Neural cell (in vitro differentiated cells): Measurements from ENCODE around the gene CLDN6. TPM values are rescaled to one million over a fixed set of nuclear protein-coding genes. Genes with fewer than 3 reads are reported as not detected.
A peak's percentile ranks its signal among the peaks of the same experiment; 100 is the strongest.

ENCODE experiments used
- H2AFZ ChIP-seq: fragments of 200-600, 300-800 bp; sonication (generic), shearing (Covaris generic); 2 replicates; pipeline ENCODE4 v1.6.0; 2014; ENCODE audit warnings: low read depth, mild to moderate bottlenecking, antibody characterized with exemption, low read length, moderate library complexity
- H3F3A ChIP-seq: fragments of 200-600 bp; shearing (Covaris generic); 2 replicates; pipeline ENCODE4 v1.6.1; 2016; ENCODE audit warnings: mild to moderate bottlenecking, moderate library complexity, mixed read lengths, antibody characterized with exemption, low read length; ENCODE audit not compliant: insufficient read depth, poor library complexity, severe bottlenecking
- H3K27ac ChIP-seq: fragments of 200-600, 300-800 bp; sonication (generic), shearing (Covaris generic); 2 replicates; pipeline ENCODE4 v1.5.1; 2014; ENCODE audit warnings: mild to moderate bottlenecking, low read length, moderate library complexity
- H3K27me3 ChIP-seq: fragments of 300-800, 200-600 bp; sonication (generic), shearing (Covaris generic); 2 replicates; pipeline ENCODE4 v1.6.0; 2014; ENCODE audit warnings: mild to moderate bottlenecking, low read depth, low read length, moderate library complexity; ENCODE audit not compliant: insufficient read depth
- H3K36me3 ChIP-seq: fragments of 300-800, 200-600 bp; sonication (generic), shearing (Covaris generic); 2 replicates; pipeline ENCODE4 v1.5.1; 2014; ENCODE audit warnings: mild to moderate bottlenecking, antibody characterized with exemption, low read length, moderate library complexity; ENCODE audit not compliant: insufficient read depth
- H3K4me2 ChIP-seq: fragments of 300-800, 200-600 bp; sonication (generic), shearing (Covaris generic); 2 replicates; pipeline ENCODE4 v1.6.0; 2014; ENCODE audit warnings: mild to moderate bottlenecking, low read length
- H3K4me3 ChIP-seq: fragments of 300-800, 200-600 bp; sonication (generic), shearing (Covaris generic); 2 replicates; pipeline ENCODE4 v1.5.1; 2014; ENCODE audit warnings: mild to moderate bottlenecking, low read length, moderate library complexity
- H3K79me2 ChIP-seq: fragments of 200-600 bp; shearing (Covaris generic); replicated peaks from 2 replicates; pipeline ENCODE4 v1.6.0; 2014; ENCODE audit warnings: mild to moderate bottlenecking, low read length, moderate library complexity; ENCODE audit not compliant: insufficient read depth
- H3K9ac ChIP-seq: fragments of 300-800, 200-600 bp; sonication (generic), shearing (Covaris generic); 2 replicates; pipeline ENCODE4 v1.6.1; 2016; ENCODE audit warnings: mild to moderate bottlenecking, low read length, mixed read lengths
- H3K9me2 ChIP-seq: fragments of 200-600 bp; shearing (Covaris generic); 2 replicates; pipeline ENCODE4 v1.6.1; 2016; ENCODE audit warnings: mild to moderate bottlenecking, low read length, mixed read lengths; ENCODE audit not compliant: insufficient read depth
- H3K9me3 ChIP-seq: fragments of 200-600, 300-800 bp; sonication (generic), shearing (Covaris generic); 2 replicates; pipeline ENCODE4 v1.6.1; 2016; ENCODE audit warnings: mild to moderate bottlenecking, mixed run types, low read length, moderate library complexity, mixed read lengths
- H4K20me1 ChIP-seq: fragments of 200-600 bp; shearing (Covaris generic); 2 replicates; pipeline ENCODE4 v1.6.1; 2016; ENCODE audit warnings: mild to moderate bottlenecking, mixed run types; ENCODE audit not compliant: insufficient read depth
- CTCF ChIP-seq: fragments of 450-650 bp; IDR thresholded peaks from 2 replicates; pipeline ENCODE4 v1.5.1; 2014; ENCODE audit warnings: antibody characterized with exemption, mild to moderate bottlenecking, moderate library complexity; ENCODE audit not compliant: poor library complexity, severe bottlenecking
- EP300 ChIP-seq: fragments of 450-650 bp; conservative IDR thresholded peaks from 2 replicates; pipeline ENCODE4 v1.6.1; 2014; ENCODE audit warnings: antibody characterized with exemption, mild to moderate bottlenecking, moderate library complexity; ENCODE audit not compliant: poor library complexity, severe bottlenecking
- EZH2 ChIP-seq: fragments of 200-600, 300-800 bp; shearing (Covaris generic), sonication (generic); IDR thresholded peaks from 2 replicates; pipeline ENCODE4 v1.6.1; 2014; ENCODE audit warnings: antibody characterized with exemption, low read length, borderline replicate concordance, mild to moderate bottlenecking; ENCODE audit not compliant: insufficient read depth, poor library complexity, severe bottlenecking
- MXI1 ChIP-seq: fragments of 450-650 bp; conservative IDR thresholded peaks from 2 replicates; pipeline ENCODE4 v1.6.1; 2014; ENCODE audit warnings: antibody characterized with exemption, mild to moderate bottlenecking; ENCODE audit not compliant: poor library complexity, severe bottlenecking
- POLR2AphosphoS5 ChIP-seq: IDR thresholded peaks from 2 replicates; pipeline ENCODE4 v1.6.1; 2012
- RAD21 ChIP-seq: fragments of 450-650 bp; conservative IDR thresholded peaks from 2 replicates; pipeline ENCODE4 v1.6.1; 2014; ENCODE audit warnings: antibody characterized with exemption, mild to moderate bottlenecking, moderate library complexity
- SMC3 ChIP-seq: fragments of 450-650 bp; conservative IDR thresholded peaks from 2 replicates; pipeline ENCODE4 v1.6.1; 2014; ENCODE audit warnings: antibody characterized with exemption, mild to moderate bottlenecking, moderate library complexity; ENCODE audit not compliant: poor library complexity
- TAF1 ChIP-seq: IDR thresholded peaks from 2 replicates; pipeline ENCODE4 v1.6.1; 2012; ENCODE audit warnings: low read depth
- polyA plus RNA-seq: library from polyadenylated mRNA; depleted of rRNA; stranded (reverse); fragments of >200 nt; gene quantifications from 2 replicates; pipeline ENCODE4 v1.2.3, GENCODE V29; 2014
- TF ChIP-seq, protein P1 (sequence below): IDR thresholded peaks from 2 replicates; pipeline ENCODE4 v1.6.1; 2012; ENCODE audit warnings: borderline replicate concordance

The CLDN6 gene
- polyA plus RNA-seq, 1 donor from 2014 or later: not detected

- Histone ChIP-seq H4K20me1 (no peaks in the 10 kb centered on the region), H3K9me3 (no peaks in the 10 kb centered on the region), H3K27ac (peak within 1 kb of the TSS; percentile 31), H3K79me2 (no peaks in the 10 kb centered on the region), H3K4me3 (peak within 1 kb of the TSS; percentile 98), H2AFZ (no peak within 1 kb of the TSS), H3K9me2 (no peaks in the 10 kb centered on the region), H3F3A (no peaks in the 10 kb centered on the region), H3K4me2 (peak within 1 kb of the TSS; percentile 76), H3K27me3 (peaks cover 43% of the 10 kb centered on the region), H3K9ac (peak within 1 kb of the TSS; percentile 83), H3K36me3 (no peaks in the 10 kb centered on the region)
- TF ChIP-seq EZH2 (no peak), EP300 (peak; percentile 56), POLR2AphosphoS5 (peak; percentile 63), RAD21 (no peak), MXI1 (peak; percentile 81), CTCF (no peak)
Measured at GRCh38 chr16:2968738-2969544, 49.0 kb downstream of the CLDN6 start, which contains the start of gene PAQR4. Gene PAQR4 (plus strand): TSS chr16:2969348. CDS start chr16:2969675, 327 bp downstream.

DNA sequence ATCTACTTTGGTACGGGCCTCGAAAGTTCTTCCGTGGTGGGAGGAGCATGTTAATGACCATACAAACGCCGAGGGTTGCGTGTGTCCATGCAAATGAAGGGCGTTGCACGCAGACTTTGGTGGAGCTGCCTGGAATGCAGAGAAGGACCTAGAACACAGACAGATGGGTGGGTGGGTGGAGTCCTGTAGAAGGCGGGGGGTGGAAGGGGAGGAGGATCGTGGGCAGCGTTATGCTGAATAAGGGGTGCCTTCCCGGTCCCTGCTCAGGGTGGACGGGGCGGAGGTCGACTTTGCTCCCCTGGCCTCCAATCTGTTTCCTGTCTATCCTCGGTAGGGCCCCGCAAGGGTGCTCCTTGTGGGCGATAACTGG lies 49.6 kb downstream of the CLDN6 start:
- peak overlapping the region; percentile 83 for H3K9ac ChIP-seq
- TF ChIP-seq EZH2 (no peak), MXI1 (no peak), TAF1 (no peak), RAD21 (no peak), EP300 (no peak), CTCF (no peak), SMC3 (no peak), POLR2AphosphoS5 (no peak)
- TF ChIP-seq, protein P1, sequence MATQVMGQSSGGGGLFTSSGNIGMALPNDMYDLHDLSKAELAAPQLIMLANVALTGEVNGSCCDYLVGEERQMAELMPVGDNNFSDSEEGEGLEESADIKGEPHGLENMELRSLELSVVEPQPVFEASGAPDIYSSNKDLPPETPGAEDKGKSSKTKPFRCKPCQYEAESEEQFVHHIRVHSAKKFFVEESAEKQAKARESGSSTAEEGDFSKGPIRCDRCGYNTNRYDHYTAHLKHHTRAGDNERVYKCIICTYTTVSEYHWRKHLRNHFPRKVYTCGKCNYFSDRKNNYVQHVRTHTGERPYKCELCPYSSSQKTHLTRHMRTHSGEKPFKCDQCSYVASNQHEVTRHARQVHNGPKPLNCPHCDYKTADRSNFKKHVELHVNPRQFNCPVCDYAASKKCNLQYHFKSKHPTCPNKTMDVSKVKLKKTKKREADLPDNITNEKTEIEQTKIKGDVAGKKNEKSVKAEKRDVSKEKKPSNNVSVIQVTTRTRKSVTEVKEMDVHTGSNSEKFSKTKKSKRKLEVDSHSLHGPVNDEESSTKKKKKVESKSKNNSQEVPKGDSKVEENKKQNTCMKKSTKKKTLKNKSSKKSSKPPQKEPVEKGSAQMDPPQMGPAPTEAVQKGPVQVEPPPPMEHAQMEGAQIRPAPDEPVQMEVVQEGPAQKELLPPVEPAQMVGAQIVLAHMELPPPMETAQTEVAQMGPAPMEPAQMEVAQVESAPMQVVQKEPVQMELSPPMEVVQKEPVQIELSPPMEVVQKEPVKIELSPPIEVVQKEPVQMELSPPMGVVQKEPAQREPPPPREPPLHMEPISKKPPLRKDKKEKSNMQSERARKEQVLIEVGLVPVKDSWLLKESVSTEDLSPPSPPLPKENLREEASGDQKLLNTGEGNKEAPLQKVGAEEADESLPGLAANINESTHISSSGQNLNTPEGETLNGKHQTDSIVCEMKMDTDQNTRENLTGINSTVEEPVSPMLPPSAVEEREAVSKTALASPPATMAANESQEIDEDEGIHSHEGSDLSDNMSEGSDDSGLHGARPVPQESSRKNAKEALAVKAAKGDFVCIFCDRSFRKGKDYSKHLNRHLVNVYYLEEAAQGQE: no peak

More for the DNA sequence above, 49.6 kb downstream of the CLDN6 start:
- Histone ChIP-seq H3K27me3 (peaks cover 49% of the 10 kb centered on the region), H3K4me2 (no peak overlapping the region), H3K79me2 (no peaks in the 10 kb centered on the region), H3K36me3 (no peaks in the 10 kb centered on the region), H4K20me1 (no peaks in the 10 kb centered on the region), H3K9me3 (no peaks in the 10 kb centered on the region), H3K27ac (no peak overlapping the region), H3F3A (no peaks in the 10 kb centered on the region), H2AFZ (no peak overlapping the region), H3K9me2 (no peaks in the 10 kb centered on the region), H3K4me3 (peak overlapping the region; percentile 98)
